Measurements from ENCODE around the gene FANK1. TPM values are rescaled to one million over a fixed set of nuclear protein-coding genes. Genes with fewer than 3 reads are reported as not detected.
A peak's percentile ranks its signal among the peaks of the same experiment; 100 is the strongest.

The FANK1 gene
- polyA plus RNA-seq, 3 donors = 0.20 TPM; not detected in 2

GRCh38 chr10:126049759-126050700 lies 153.7 kb downstream of the FANK1 start:
- 49% methylated on average over 11 of the region's 13 CpGs for WGBS (ENCODE audit: insufficient coverage)
- no peaks in the 10 kb centered on the region for H3K36me3 Mint-ChIP-seq
- Histone ChIP-seq H4K20me1 (ENCODE audit: insufficient read depth, low read length) (no peaks in the 10 kb centered on the region), H3K9me3 (replicated peaks in 1 of 2; ENCODE audit: control insufficient read depth in 1 of 2, insufficient read depth in 1 of 2, low read length in 2 of 2) (no peaks in the 10 kb centered on the region), H2AFZ (ENCODE audit: insufficient read depth, low read depth, low read length, poor library complexity, severe bottlenecking) (no peak overlapping the region), H3K27me3 (ENCODE audit: control insufficient read depth in 2 of 2, insufficient read depth in 2 of 2, low read length in 2 of 2) (peaks cover 0 to 2% of the 10 kb centered on the region in 2 donors), H3K27ac (ENCODE audit: low read depth in 1 of 2, low read length in 2 of 2) (no peak overlapping the region), H3K4me1 (ENCODE audit: control insufficient read depth in 1 of 2, insufficient read depth in 2 of 2, low read length in 2 of 2) (peaks cover 0 to 6% of the 10 kb centered on the region in 2 donors), H3K36me3 (replicated peaks in 1 of 2; ENCODE audit: control insufficient read depth in 1 of 2, insufficient read depth in 2 of 2, low read length in 2 of 2) (no peaks in the 10 kb centered on the region), H3K79me2 (ENCODE audit: insufficient read depth, low read length) (no peaks in the 10 kb centered on the region), H3K9ac (ENCODE audit: insufficient read depth, low read length, poor library complexity, severe bottlenecking) (no peak overlapping the region), H3K4me3 (replicated peaks in 1 of 3; ENCODE audit: low read depth in 2 of 3, low read length in 3 of 3) (no peak overlapping the region), H3K4me2 (replicated peaks; ENCODE audit: extremely low read depth, low read length, poor library complexity, severe bottlenecking) (no peak overlapping the region)
- peaks cover 8% of the 10 kb centered on the region for H3K4me1 Mint-ChIP-seq
- H3K9me3 Mint-ChIP-seq = peaks cover 0 to 5% (median 0%) of the 10 kb centered on the region in 7 donors
- DNase-seq = no peak
- no peak for TF ChIP-seq CTCF (IDR thresholded peaks at IDR 0.05)
- peak overlapping the region in 1 of 7 donors; percentile 38 for H3K27ac Mint-ChIP-seq
- intact Hi-C loops (cut with micrococcal nuclease) = loop anchor here in 1 of 2 donors (10.0 kb wide), 1 partner anchor 155 kb away; the partner anchor contains the start of gene FANK1
- peaks cover 6 to 7% (median 6%) of the 10 kb centered on the region in 3 donors for H3K27me3 Mint-ChIP-seq (ENCODE audit: low read depth in 3 of 3)
- no peak overlapping the region for H3K4me3 Mint-ChIP-seq

- Histone ChIP-seq H3K4me1 (ENCODE audit: control insufficient read depth in 1 of 2, insufficient read depth in 2 of 2, low read length in 2 of 2) (peaks cover 0 to 6% of the 10 kb centered on the region in 2 donors), H3K4me2 (replicated peaks; ENCODE audit: extremely low read depth, low read length, poor library complexity, severe bottlenecking) (no peak overlapping the region), H3K9me3 (replicated peaks in 1 of 2; ENCODE audit: control insufficient read depth in 1 of 2, insufficient read depth in 1 of 2, low read length in 2 of 2) (no peaks in the 10 kb centered on the region), H3K9ac (ENCODE audit: insufficient read depth, low read length, poor library complexity, severe bottlenecking) (no peak overlapping the region), H2AFZ (ENCODE audit: insufficient read depth, low read depth, low read length, poor library complexity, severe bottlenecking) (no peak overlapping the region), H3K4me3 (replicated peaks in 1 of 3; ENCODE audit: low read depth in 2 of 3, low read length in 3 of 3) (no peak overlapping the region), H3K36me3 (replicated peaks in 1 of 2; ENCODE audit: control insufficient read depth in 1 of 2, insufficient read depth in 2 of 2, low read length in 2 of 2) (no peaks in the 10 kb centered on the region), H3K79me2 (ENCODE audit: insufficient read depth, low read length) (no peaks in the 10 kb centered on the region), H3K27me3 (ENCODE audit: control insufficient read depth in 2 of 2, insufficient read depth in 2 of 2, low read length in 2 of 2) (peaks cover 0 to 2% of the 10 kb centered on the region in 2 donors), H4K20me1 (ENCODE audit: insufficient read depth, low read length) (no peaks in the 10 kb centered on the region), H3K27ac (ENCODE audit: low read depth in 1 of 2, low read length in 2 of 2) (no peak overlapping the region)
- no CpG with 5 or more reads among the region's 2 CpGs for WGBS (ENCODE audit: insufficient coverage)
- Mint-ChIP-seq H3K4me3 (no peak overlapping the region), H3K9me3 (peaks cover 0 to 5% (median 0%) of the 10 kb centered on the region in 7 donors), H3K4me1 (peaks cover 8% of the 10 kb centered on the region), H3K27me3 (ENCODE audit: low read depth in 3 of 3) (peaks cover 6 to 7% (median 6%) of the 10 kb centered on the region in 3 donors), H3K36me3 (no peaks in the 10 kb centered on the region), H3K27ac (peak overlapping the region in 1 of 7 donors; percentile 25)
- DNase-seq = no peak
- intact Hi-C loops (cut with micrococcal nuclease) = no loop called here
- TF ChIP-seq CTCF (IDR thresholded peaks at IDR 0.05) = no peak
Measured at GRCh38 chr10:126052171-126052570, 155.8 kb downstream of the FANK1 start.

All from CD14-positive monocyte (primary cell).